ENCODE measurements around the gene C22orf15. TPM values are rescaled to one million over a fixed set of nuclear protein-coding genes. Genes with fewer than 3 reads are reported as not detected.

Gene C22orf15
- total and polyA plus RNA-seq, 2 of the 8 experiments (the other 6 are each of a cell fraction or from before 2014, with no cell fraction given), result 4.2 to 4.9 TPM

- FAIRE-seq, result no peak
- Histone ChIP-seq H3K4ac (replicated peaks; ENCODE audit: insufficient read length, low read depth, low read length) (no peak overlapping the region), H2BK20ac (ENCODE audit: low read length) (no peak overlapping the region), H4K91ac (replicated peaks; ENCODE audit: insufficient read length, low read length) (no peak overlapping the region), H4K8ac (ENCODE audit: extremely low read depth, insufficient read depth, low read length) (no peak overlapping the region), H2BK120ac (replicated peaks; ENCODE audit: low read depth, low read length) (no peak overlapping the region), H3K4me3 (ENCODE audit: extremely low read depth in 1 of 4, insufficient read depth in 2 of 4, low read depth in 3 of 4, low read length in 4 of 4) (no peak overlapping the region), H2BK5ac (ENCODE audit: low read depth, low read length) (no peak overlapping the region; the same call in 1 of the 2 replicates), H3K4me1 (replicated peaks in 1 of 4; ENCODE audit: control insufficient read depth in 3 of 4, insufficient read depth in 4 of 4, low read length in 3 of 4) (peaks cover 0 to 14% (median 5%) of the 10 kb centered on the region in 4 experiments; a peak in 3 of 7 replicates), H3K27ac (ENCODE audit: low read depth, low read length) (no peak overlapping the region), H3K27me3 (replicated peaks in 1 of 4; ENCODE audit: control insufficient read depth in 3 of 4, extremely low read depth in 1 of 4, insufficient read depth in 3 of 4, low read length in 3 of 4) (peaks cover 0 to 20% (median 14%) of the 10 kb centered on the region in 4 experiments; a peak in 5 of 7 replicates), H3K9ac (replicated peaks in 1 of 4; ENCODE audit: extremely low read depth in 1 of 4, low read depth in 3 of 4, low read length in 3 of 4) (no peak overlapping the region), H3K14ac (ENCODE audit: insufficient read length) (no peak overlapping the region), H2AFZ (ENCODE audit: low read length) (no peak overlapping the region), H3K56ac (replicated peaks; ENCODE audit: insufficient read length, low read depth, low read length) (no peak overlapping the region), H3K18ac (ENCODE audit: extremely low read depth, low read length) (no peak overlapping the region; the same call in 1 of the 2 replicates), H3K23ac (ENCODE audit: insufficient read length) (no peak overlapping the region), H3K79me2 (ENCODE audit: control insufficient read depth in 1 of 2, insufficient read depth in 2 of 2, low read length in 2 of 2) (no peaks in the 10 kb centered on the region), H3K36me3 (ENCODE audit: control insufficient read depth in 2 of 4, insufficient read depth in 4 of 4, low read length in 3 of 4) (no peaks in the 10 kb centered on the region), H2AK5ac (ENCODE audit: low read depth, low read length) (no peak overlapping the region), H2BK12ac (ENCODE audit: low read depth, low read length) (no peak overlapping the region), H3K23me2 (ENCODE audit: low read depth, low read length) (peaks cover 11% of the 10 kb centered on the region; the same call in 1 of the 2 replicates), H4K20me1 (replicated peaks in 1 of 2; ENCODE audit: control insufficient read depth in 1 of 2, insufficient read depth in 2 of 2, low read length in 2 of 2) (peaks cover 2 to 4% of the 10 kb centered on the region in 2 experiments), H3K9me3 (ENCODE audit: insufficient read depth in 2 of 2, low read depth in 1 of 2, low read length in 1 of 2) (no peaks in the 10 kb centered on the region), H4K5ac (ENCODE audit: insufficient read length, low read depth, low read length) (no peak overlapping the region), H3K79me1 (ENCODE audit: low read depth, low read length) (no peaks in the 10 kb centered on the region), H3K4me2 (ENCODE audit: insufficient read depth in 1 of 2, low read depth in 2 of 2, low read length in 2 of 2) (no peak overlapping the region), H2BK15ac (ENCODE audit: low read length) (no peak overlapping the region)
- CTCF ChIA-PET (ENCODE audit: partially characterized antibody), result interaction anchor here (0.8 to 5.8 kb wide), 5 partner anchors 10 to 75 kb away, joined by 4 to 42 read pairs (median 8); partner anchors contain the start of gene SMARCB1
- DNase-seq (ENCODE audit: low read depth in 1 of 2, low spot score in 2 of 2), result no peak
- 90% methylated on average over 2 of the region's 2 CpGs; no CpG with 5 or more reads in 1 of the 2 experiments for WGBS, 2 experiments (ENCODE audit: extremely low coverage in 1 of 2, insufficient coverage in 1 of 2, insufficient read length in 1 of 2, insufficient replicate concordance in 2 of 2, low coverage in 1 of 2, low lambda C conversion rate in 2 of 2, missing lambda C conversion rate in 1 of 2)
- TF ChIP-seq KDM1A (IDR thresholded peaks at IDR 0.05; ENCODE audit: borderline replicate concordance, low read length) (peak; percentile 25; the same call in 1 of the 2 replicates), CBX5 (IDR thresholded peaks at IDR 0.05; ENCODE audit: low read depth, low read length) (no peak), JUND (IDR thresholded peaks at IDR 0.05; ENCODE audit: low read length) (no peak)
- POLR2A ChIA-PET (ENCODE audit: partially characterized antibody), result interaction anchor here (1.2 to 5.7 kb wide), 4 partner anchors 10 to 119 kb away, joined by 3 to 45 read pairs (median 5); partner anchors contain the start of genes MIF and SMARCB1
Observed at GRCh38 chr22:23774922-23775436, 12.2 kb downstream of the C22orf15 start.

Data from H1 (cell line).